Loucy (cell line): Measurements from ENCODE around the gene CFAP20DC.

Source experiments
- H2AFZ ChIP-seq: fragments of 200-600 bp; sonication (generic); 2 replicates; pipeline ENCODE4 v1.6.0; 2016; ENCODE audit warnings: antibody characterized with exemption, mild to moderate bottlenecking, low read length, moderate library complexity
- H3F3A ChIP-seq: fragments of 200-600 bp; 2 replicates; pipeline ENCODE4 v1.6.0; 2016; ENCODE audit warnings: antibody characterized with exemption, low read depth, mild to moderate bottlenecking
- H3K27me3 ChIP-seq: fragments of 200-600 bp; sonication (generic); 2 replicates; pipeline ENCODE4 v1.6.1; 2014; ENCODE audit warnings: low read length, mild to moderate bottlenecking; ENCODE audit not compliant: insufficient read depth, poor library complexity, severe bottlenecking
- H3K36me3 ChIP-seq: fragments of 200-600 bp; sonication (generic); 2 replicates; pipeline ENCODE4 v1.6.1; 2016; ENCODE audit warnings: low read length; ENCODE audit not compliant: insufficient read depth
- H3K4me1 ChIP-seq: fragments of 200-600 bp; sonication (generic); 2 replicates; pipeline ENCODE4 v1.5.1; 2014; ENCODE audit warnings: low read length, mild to moderate bottlenecking; ENCODE audit not compliant: insufficient read depth, poor library complexity, severe bottlenecking
- H3K4me2 ChIP-seq: fragments of 200-600 bp; sonication (generic); 2 replicates; pipeline ENCODE4 v1.6.0; 2014; ENCODE audit warnings: antibody characterized with exemption, low read length, low read depth, mild to moderate bottlenecking; ENCODE audit not compliant: poor library complexity, severe bottlenecking
- H3K4me3 ChIP-seq: fragments of 200-600 bp; sonication (generic); 2 replicates; pipeline ENCODE4 v1.5.1; 2014; ENCODE audit warnings: low read length, mild to moderate bottlenecking, mixed read lengths; ENCODE audit not compliant: poor library complexity, severe bottlenecking
- H3K79me2 ChIP-seq: fragments of 200-600 bp; sonication (generic); 2 replicates; pipeline ENCODE4 v1.6.1; 2014; ENCODE audit warnings: low read length; ENCODE audit not compliant: insufficient read depth
- H3K9ac ChIP-seq: fragments of 200-600 bp; sonication (generic); 2 replicates; pipeline ENCODE4 v1.6.0; 2014; ENCODE audit warnings: mild to moderate bottlenecking, low read depth, low read length, moderate library complexity; ENCODE audit not compliant: poor library complexity, severe bottlenecking
- H3K9me2 ChIP-seq: fragments of 200-600 bp; sonication (generic); replicated peaks from 2 replicates; pipeline ENCODE4 v1.6.1; 2016; ENCODE audit warnings: low read depth, low read length, mixed read lengths
- H3K9me3 ChIP-seq: fragments of 200-600 bp; sonication (generic); 2 replicates; pipeline ENCODE4 v1.6.1; 2014; ENCODE audit warnings: mild to moderate bottlenecking, antibody characterized with exemption, low read length, low read depth; ENCODE audit not compliant: insufficient read depth
- H4K20me1 ChIP-seq: fragments of 200-600 bp; sonication (generic); 2 replicates; pipeline ENCODE4 v1.6.0; 2014; ENCODE audit warnings: antibody characterized with exemption, low read length, mild to moderate bottlenecking; ENCODE audit not compliant: insufficient read depth, poor library complexity, severe bottlenecking
- CTCF ChIP-seq: fragments of 200-600 bp; sonication (generic); conservative IDR thresholded peaks from 2 replicates; pipeline ENCODE4 v1.5.1; 2014; ENCODE audit warnings: mild to moderate bottlenecking, antibody characterized with exemption, low read length
- EZH2phosphoT487 ChIP-seq: fragments of 200-600 bp; IDR thresholded peaks from 2 replicates; pipeline ENCODE4 v1.6.1; 2018; ENCODE audit warnings: antibody characterized with exemption, mild to moderate bottlenecking, moderate library complexity, borderline replicate concordance

The CFAP20DC gene

GRCh38 chr3:58839964-58840363 is 209.9 kb downstream of the CFAP20DC start:
- no peak overlapping the region for H2AFZ ChIP-seq
- H3K79me2 ChIP-seq: peaks cover 70% of the 10 kb centered on the region
- H3K9ac ChIP-seq: peak overlapping the region; percentile 80
- H4K20me1 ChIP-seq: peaks cover 14% of the 10 kb centered on the region
- peak overlapping the region; percentile 79 for H3K4me3 ChIP-seq
- TF ChIP-seq CTCF: no peak
- TF ChIP-seq EZH2phosphoT487: no peak
- no peaks in the 10 kb centered on the region for H3K9me2 ChIP-seq
- H3K36me3 ChIP-seq: no peaks in the 10 kb centered on the region
- no peaks in the 10 kb centered on the region for H3K27me3 ChIP-seq
- no peaks in the 10 kb centered on the region for H3K9me3 ChIP-seq
- H3K4me1 ChIP-seq: peaks cover 48% of the 10 kb centered on the region
- H3K4me2 ChIP-seq: peak overlapping the region; percentile 67
- H3F3A ChIP-seq: no peaks in the 10 kb centered on the region

GRCh38 chr3:58839187-58839586 is 210.6 kb downstream of the CFAP20DC start:
- peaks cover 77% of the 10 kb centered on the region for H3K79me2 ChIP-seq
- H3K9me2 ChIP-seq: no peaks in the 10 kb centered on the region
- H3K27me3 ChIP-seq: no peaks in the 10 kb centered on the region
- peak overlapping the region; percentile 80 for H3K9ac ChIP-seq
- no peaks in the 10 kb centered on the region for H3K9me3 ChIP-seq
- H2AFZ ChIP-seq: no peak overlapping the region
- peak overlapping the region; percentile 79 for H3K4me3 ChIP-seq
- H3K36me3 ChIP-seq: no peaks in the 10 kb centered on the region
- no peaks in the 10 kb centered on the region for H3F3A ChIP-seq
- H3K4me2 ChIP-seq: peak overlapping the region; percentile 67
- peaks cover 14% of the 10 kb centered on the region for H4K20me1 ChIP-seq
- peaks cover 51% of the 10 kb centered on the region for H3K4me1 ChIP-seq
- TF ChIP-seq CTCF (no peak), EZH2phosphoT487 (no peak)

GRCh38 chr3:58837856-58838255 is 212.0 kb downstream of the CFAP20DC start:
- peaks cover 91% of the 10 kb centered on the region for H3K79me2 ChIP-seq

More at GRCh38 chr3:58837856-58838255, 212.0 kb downstream of the CFAP20DC start:
- H4K20me1 ChIP-seq: peaks cover 17% of the 10 kb centered on the region
- no peaks in the 10 kb centered on the region for H3F3A ChIP-seq
- H3K9me3 ChIP-seq: no peaks in the 10 kb centered on the region
- peaks cover 60% of the 10 kb centered on the region for H3K4me1 ChIP-seq
- TF ChIP-seq EZH2phosphoT487 (no peak), CTCF (no peak)
- no peak overlapping the region for H2AFZ ChIP-seq
- no peaks in the 10 kb centered on the region for H3K9me2 ChIP-seq
- H3K9ac ChIP-seq: no peak overlapping the region
- H3K27me3 ChIP-seq: no peaks in the 10 kb centered on the region
- no peaks in the 10 kb centered on the region for H3K36me3 ChIP-seq
- peak overlapping the region; percentile 67 for H3K4me2 ChIP-seq
- peak overlapping the region; percentile 79 for H3K4me3 ChIP-seq
